WTC11 (cell line): ENCODE measurements around the gene MED10. TPM values are rescaled to one million over a fixed set of nuclear protein-coding genes. Genes with fewer than 3 reads are reported as not detected.

ENCODE experiments used
- ATAC-seq: fragments of 200-7000 bp; cut with Tn5 transposase; 2 replicates; pipeline ENCODE4 v1.10.0; 2021; ENCODE audit warnings: mild to moderate bottlenecking, moderate library complexity
- CTCF ChIA-PET: fragments of 300-600 bp; sonication (Branson Sonifier 250); formaldehyde crosslinking; loops from one replicate; lab custom pipeline; 2021; ENCODE audit warnings: antibody characterized with exemption; lab: Charles Lee
- POLR2A ChIA-PET: fragments of 350-600 bp; sonication (Branson Sonifier 250); formaldehyde crosslinking; loops from one replicate; lab custom pipeline; 2021; ENCODE audit warnings: antibody characterized with exemption; lab: Charles Lee
- DNase-seq: peaks from one replicate; pipeline ENCODE4 v3.0.0; 2021; ENCODE audit warnings: low spot score
- H3K27ac Mint-ChIP-seq: 2 replicates; pipeline ENCODE4 v1.8.0; 2021; ENCODE audit warnings: mixed read lengths
- H3K27me3 Mint-ChIP-seq: 2 replicates; pipeline ENCODE4 v1.8.0; 2021; ENCODE audit warnings: low read depth, mild to moderate bottlenecking, moderate library complexity, mixed read lengths
- H3K36me3 Mint-ChIP-seq: 2 replicates; pipeline ENCODE4 v1.8.0; 2021; ENCODE audit warnings: mixed read lengths
- H3K4me1 Mint-ChIP-seq: 2 replicates; pipeline ENCODE4 v1.8.0; 2022; ENCODE audit warnings: mixed read lengths
- H3K4me3 Mint-ChIP-seq: 2 replicates; pipeline ENCODE4 v1.8.0; 2021; ENCODE audit warnings: mild to moderate bottlenecking, moderate library complexity, mixed read lengths
- H3K9me3 Mint-ChIP-seq: 2 replicates; pipeline ENCODE4 v1.8.0; 2021; ENCODE audit warnings: mixed read lengths
- ARID4B ChIP-seq: sonication (generic); formaldehyde crosslinking; IDR thresholded peaks from 2 replicates; pipeline ENCODE4 v1.8.0; 2023; ENCODE audit warnings: missing genetic modification reagents, mild to moderate bottlenecking, borderline replicate concordance
- ATF1 ChIP-seq: sonication (generic); formaldehyde crosslinking; IDR thresholded peaks from 2 replicates; pipeline ENCODE4 v1.8.1; 2023; ENCODE audit warnings: mild to moderate bottlenecking, moderate library complexity, missing genetic modification reagents
- CREB1 ChIP-seq: sonication (generic); formaldehyde crosslinking; IDR thresholded peaks from 2 replicates; pipeline ENCODE4 v1.8.0; 2023; ENCODE audit warnings: mild to moderate bottlenecking, missing genetic modification reagents
- CTCF ChIP-seq: fragments of 200-600 bp; IDR thresholded peaks from 2 replicates; pipeline ENCODE4 v1.8.0; 2022; ENCODE audit warnings: antibody characterized with exemption
- E2F1 ChIP-seq: sonication (generic); formaldehyde crosslinking; IDR thresholded peaks from 2 replicates; pipeline ENCODE4 v1.8.0; 2022; ENCODE audit warnings: mild to moderate bottlenecking, missing genetic modification reagents
- E2F5 ChIP-seq: sonication (generic); formaldehyde crosslinking; IDR thresholded peaks from 2 replicates; pipeline ENCODE4 v1.8.1; 2022; ENCODE audit warnings: mild to moderate bottlenecking, moderate library complexity, missing genetic modification reagents
- ETV6 ChIP-seq: sonication (generic); formaldehyde crosslinking; IDR thresholded peaks from 2 replicates; pipeline ENCODE4 v1.8.1; 2022; ENCODE audit warnings: mild to moderate bottlenecking, missing genetic modification reagents
- FOXK1 ChIP-seq: sonication (generic); formaldehyde crosslinking; IDR thresholded peaks from 2 replicates; pipeline ENCODE4 v1.8.0; 2022; ENCODE audit warnings: mild to moderate bottlenecking, moderate library complexity, missing genetic modification reagents
- FOXP1 ChIP-seq: sonication (generic); formaldehyde crosslinking; IDR thresholded peaks from 2 replicates; pipeline ENCODE4 v1.8.0; 2022; ENCODE audit warnings: missing genetic modification reagents, mild to moderate bottlenecking, moderate library complexity, borderline replicate concordance
- HMGA2 ChIP-seq: fragments of 250-450 bp; sonication (Bioruptor Pico); IDR thresholded peaks from 2 replicates; pipeline ENCODE4 v1.4.0; 2021; ENCODE audit warnings: mild to moderate bottlenecking, moderate library complexity
- HMGXB4 ChIP-seq: sonication (generic); formaldehyde crosslinking; IDR thresholded peaks from 2 replicates; pipeline ENCODE4 v1.8.1; 2023; ENCODE audit warnings: mild to moderate bottlenecking, moderate library complexity, missing genetic modification reagents
- JAZF1 ChIP-seq: fragments of 250-450 bp; sonication (Bioruptor Pico); IDR thresholded peaks from 2 replicates; pipeline ENCODE4 v1.9.0; 2021; ENCODE audit warnings: moderate library complexity, mild to moderate bottlenecking, inconsistent platforms
- MLX ChIP-seq: sonication (generic); formaldehyde crosslinking; IDR thresholded peaks from 2 replicates; pipeline ENCODE4 v1.8.1; 2023; ENCODE audit warnings: mild to moderate bottlenecking, missing genetic modification reagents, moderate library complexity
- OVOL2 ChIP-seq: fragments of 250-450 bp; sonication (Bioruptor Pico); IDR thresholded peaks from 2 replicates; pipeline ENCODE4 v1.9.0; 2021; ENCODE audit warnings: mild to moderate bottlenecking, borderline replicate concordance
- TEAD4 ChIP-seq: sonication (generic); formaldehyde crosslinking; IDR thresholded peaks from 2 replicates; pipeline ENCODE4 v1.8.0; 2022; ENCODE audit warnings: mild to moderate bottlenecking, missing genetic modification reagents
- TP53 ChIP-seq: sonication (generic); formaldehyde crosslinking; IDR thresholded peaks from 2 replicates; pipeline ENCODE4 v1.8.1; 2023; ENCODE audit warnings: mild to moderate bottlenecking, missing genetic modification reagents
- ZBTB43 ChIP-seq: sonication (generic); formaldehyde crosslinking; IDR thresholded peaks from 2 replicates; pipeline ENCODE4 v1.8.1; 2023; ENCODE audit warnings: mild to moderate bottlenecking, missing genetic modification reagents
- ZNF138 ChIP-seq: sonication (generic); formaldehyde crosslinking; conservative IDR thresholded peaks from 2 replicates; pipeline ENCODE4 v1.8.1; 2022; ENCODE audit warnings: mild to moderate bottlenecking, moderate library complexity, missing genetic modification reagents
- ZNF317 ChIP-seq: sonication (generic); formaldehyde crosslinking; IDR thresholded peaks from 2 replicates; pipeline ENCODE4 v1.8.1; 2023; ENCODE audit warnings: low read depth, mild to moderate bottlenecking, moderate library complexity, missing genetic modification reagents, borderline replicate concordance
- ZNF416 ChIP-seq: fragments of 250-450 bp; sonication (Bioruptor Pico); IDR thresholded peaks from 2 replicates; pipeline ENCODE4 v1.9.0; 2021; ENCODE audit warnings: mild to moderate bottlenecking, inconsistent platforms
- ZNF671 ChIP-seq: fragments of 250-450 bp; sonication (Bioruptor Pico); IDR thresholded peaks from 2 replicates; pipeline ENCODE4 v1.8.0; 2021; ENCODE audit warnings: mild to moderate bottlenecking
- total RNA-seq: library from RNA; stranded (reverse); gene quantifications from 3 replicates; pipeline ENCODE4 v1.2.3, GENCODE V29; 2021

Gene MED10
- total RNA-seq, 1 experiment from 2014 or later, result 17.2 TPM

GRCh38 chr5:6338135-6338534, 40.2 kb downstream of the MED10 start (continued):
- TF ChIP-seq TP53 (CRISPR knock-in tag), result no peak
- TF ChIP-seq ETV6 (CRISPR knock-in tag), result no peak
- TF ChIP-seq FOXP1 (CRISPR knock-in tag), result no peak
- no peak for TF ChIP-seq ZNF317 (CRISPR knock-in tag)
- no peak for TF ChIP-seq HMGXB4 (CRISPR knock-in tag)
- no peak for TF ChIP-seq E2F1 (CRISPR knock-in tag)
- TF ChIP-seq ZNF671 (CRISPR knock-in tag), result no peak
- no peak for TF ChIP-seq E2F5 (CRISPR knock-in tag)
- TF ChIP-seq HMGA2 (CRISPR knock-in tag), result no peak
- TF ChIP-seq CREB1, result no peak

GRCh38 chr5:6333182-6333905, 45.0 kb downstream of the MED10 start:
- POLR2A ChIA-PET, result no interaction called here
- Mint-ChIP-seq H3K9me3 (peaks cover 24% of the 10 kb centered on the region), H3K27me3 (peaks cover 27% of the 10 kb centered on the region), H3K4me1 (no peaks in the 10 kb centered on the region), H3K27ac (no peak overlapping the region)
- DNase-seq (no peak), ATAC-seq (no peak)
- CTCF ChIA-PET, result no interaction called here
- TF ChIP-seq ZBTB43 (CRISPR knock-in tag) (no peak), TEAD4 (CRISPR knock-in tag) (no peak), ATF1 (CRISPR knock-in tag) (no peak), HMGA2 (CRISPR knock-in tag) (no peak), JAZF1 (no peak)
- TF ChIP-seq, all 79 proteins: peak for 0
- Mint-ChIP-seq H3K4me3 (no peak overlapping the region), H3K36me3 (peaks cover 15% of the 10 kb centered on the region)

GRCh38 chr5:6328173-6328572, 50.2 kb downstream of the MED10 start:
- no peak overlapping the region for H3K4me3 Mint-ChIP-seq
- H3K36me3 Mint-ChIP-seq, result peaks cover 15% of the 10 kb centered on the region
- peaks cover 43% of the 10 kb centered on the region for H3K27me3 Mint-ChIP-seq
- ChIA-PET POLR2A (no interaction called here), CTCF (interaction anchor here (0.8 to 1.0 kb wide), 2 partner anchors 9 to 51 kb away, joined by 3 read pairs; no protein-coding TSS in a partner anchor)
- H3K9me3 Mint-ChIP-seq, result peaks cover 24% of the 10 kb centered on the region
- no peak overlapping the region for H3K27ac Mint-ChIP-seq
- no peaks in the 10 kb centered on the region for H3K4me1 Mint-ChIP-seq
- DNase-seq, result peak; percentile 86
- peak; percentile 83 for ATAC-seq
- peak; percentile 85 for TF ChIP-seq ARID4B (CRISPR knock-in tag)
- TF ChIP-seq HMGA2 (CRISPR knock-in tag), result no peak
- TF ChIP-seq ZNF317 (CRISPR knock-in tag), result no peak
- TF ChIP-seq ZNF138 (CRISPR knock-in tag), result no peak
- no peak for TF ChIP-seq CTCF
- no peak for TF ChIP-seq ZNF416 (CRISPR knock-in tag)
- TF ChIP-seq FOXK1 (CRISPR knock-in tag), result no peak
- TF ChIP-seq MLX (CRISPR knock-in tag), result no peak
- TF ChIP-seq OVOL2, result no peak
